HepG2 (cell line): Measurements from ENCODE around the gene CYBC1. TPM values are rescaled to one million over a fixed set of nuclear protein-coding genes. Genes with fewer than 3 reads are reported as not detected.

Source experiments
- BRCA1 ChIP-seq: sonication (generic); formaldehyde crosslinking; IDR thresholded peaks from 2 replicates; pipeline ENCODE4 v1.4.0; 2020; ENCODE audit warnings: missing genetic modification reagents
- HOXA3 ChIP-seq: sonication (generic); formaldehyde crosslinking; IDR thresholded peaks from 2 replicates; pipeline ENCODE4 v1.5.0; 2020; ENCODE audit warnings: missing genetic modification reagents
- HOXA5 ChIP-seq: sonication (generic); formaldehyde crosslinking; IDR thresholded peaks from 2 replicates; pipeline ENCODE4 v1.4.0; 2020; ENCODE audit warnings: missing genetic modification reagents
- JUND ChIP-seq: sonication (generic); formaldehyde crosslinking; IDR thresholded peaks from 2 replicates; pipeline ENCODE4 v1.8.0; 2022; ENCODE audit warnings: mild to moderate bottlenecking, missing genetic modification reagents
- KAT2B ChIP-seq: fragments of 150-350 bp; IDR thresholded peaks from 2 replicates; pipeline ENCODE4 v1.6.1; 2014; ENCODE audit warnings: low read depth, low read length, borderline replicate concordance
- MTF1 ChIP-seq: sonication (generic); formaldehyde crosslinking; IDR thresholded peaks from 2 replicates; pipeline ENCODE4 v1.5.0; 2020; ENCODE audit warnings: missing genetic modification reagents
- NR1H2 ChIP-seq: sonication (generic); formaldehyde crosslinking; IDR thresholded peaks from 2 replicates; pipeline ENCODE4 v1.8.1; 2022; ENCODE audit warnings: low read depth, missing genetic modification reagents, borderline replicate concordance
- NR2F2 ChIP-seq: IDR thresholded peaks from 2 replicates; pipeline ENCODE4 v1.6.1; 2012; ENCODE audit warnings: low read depth, inconsistent platforms, borderline replicate concordance
- PRMT3 ChIP-seq: sonication (generic); formaldehyde crosslinking; IDR thresholded peaks from 2 replicates; pipeline ENCODE4 v1.8.1; 2022; ENCODE audit warnings: low read depth, mild to moderate bottlenecking, moderate library complexity, missing genetic modification reagents, borderline replicate concordance
- TOE1 ChIP-seq: sonication (generic); formaldehyde crosslinking; IDR thresholded peaks from 2 replicates; pipeline ENCODE4 v1.4.0; 2020; ENCODE audit warnings: mild to moderate bottlenecking, missing genetic modification reagents
- TP53 ChIP-seq: sonication (generic); formaldehyde crosslinking; conservative IDR thresholded peaks from 2 replicates; pipeline ENCODE4 v1.4.0; 2020; ENCODE audit warnings: missing genetic modification reagents
- ZHX2 ChIP-seq, 2 experiments: sonication (generic) in 1 of 2; formaldehyde crosslinking in 1 of 2; IDR thresholded peaks; 2 replicates each; pipeline versions ENCODE4 v1.6.1 to v1.9.0; 2014 to 2022; ENCODE audit warnings: antibody characterized with exemption in 1 of 2, borderline replicate concordance in 1 of 2, inconsistent platforms in 1 of 2, low read depth in 1 of 2, missing genetic modification reagents in 1 of 2
- ZNF10 ChIP-seq: sonication (generic); formaldehyde crosslinking; IDR thresholded peaks from 2 replicates; pipeline ENCODE4 v1.4.0; 2020; ENCODE audit warnings: mild to moderate bottlenecking, low read depth, missing genetic modification reagents, borderline replicate concordance
- ZNF138 ChIP-seq: sonication (generic); formaldehyde crosslinking; IDR thresholded peaks from 2 replicates; pipeline ENCODE4 v1.5.0; 2020; ENCODE audit warnings: mild to moderate bottlenecking, low read depth, missing genetic modification reagents
- ZNF274 ChIP-seq: sonication (generic); formaldehyde crosslinking; IDR thresholded peaks from 2 replicates; pipeline ENCODE4 v1.5.1; 2020; ENCODE audit warnings: mild to moderate bottlenecking, missing genetic modification reagents
- ZNF280B ChIP-seq: sonication (generic); formaldehyde crosslinking; IDR thresholded peaks from 2 replicates; pipeline ENCODE4 v1.5.0; 2020; ENCODE audit warnings: missing genetic modification reagents, mild to moderate bottlenecking, borderline replicate concordance
- ZNF331 ChIP-seq: sonication (generic); formaldehyde crosslinking; IDR thresholded peaks from 2 replicates; pipeline ENCODE4 v1.4.0; 2020; ENCODE audit warnings: missing genetic modification reagents
- ZNF430 ChIP-seq: sonication (generic); formaldehyde crosslinking; IDR thresholded peaks from 2 replicates; pipeline ENCODE4 v1.9.0; 2021; ENCODE audit warnings: mild to moderate bottlenecking, missing genetic modification reagents
- ZNF503 ChIP-seq: sonication (generic); formaldehyde crosslinking; IDR thresholded peaks from 2 replicates; pipeline ENCODE4 v1.4.0; 2020; ENCODE audit warnings: missing genetic modification reagents
- ZNF552 ChIP-seq: sonication (generic); formaldehyde crosslinking; IDR thresholded peaks from 2 replicates; pipeline ENCODE4 v1.9.0; 2022; ENCODE audit warnings: missing genetic modification reagents, mild to moderate bottlenecking, borderline replicate concordance
- polyA plus RNA-seq, 8 experiments: library from polyadenylated mRNA; depleted of rRNA in 3 of 8; stranded (reverse) in 7 of 8; unstranded in 1 of 8; fragments of >200 nt; fragmentation: Illumina TruSeq in 4 of 8; extraction: Trizol in 4 of 8; gene quantifications; 2 replicates each; pipeline versions ENCODE4 v1.2.1 to v1.2.3, GENCODE V29; 2011 to 2016; ENCODE audit warnings: low read depth in 4 of 8, missing spikeins in 1 of 8, mixed read lengths in 1 of 8; ENCODE audit not compliant: insufficient read depth in 1 of 8
- total RNA-seq, 5 experiments: library from RNA; depleted of rRNA; stranded (reverse); fragments of >200 nt; fragmentation: Illumina TruSeq; extraction: Trizol; gene quantifications; 2 replicates each; pipeline ENCODE4 v1.2.3, GENCODE V29; 2016; ENCODE audit warnings: low read depth in 1 of 5

CYBC1 gene
- total and polyA plus RNA-seq, 2 of the 13 experiments (the other 11 are each of a cell fraction or from before 2014, with no cell fraction given) = 43.4 to 44.1 TPM

GRCh38 chr17:82414548-82415281 lies 35.8 kb downstream of the CYBC1 start (continued):
- TF ChIP-seq JUND (CRISPR knock-in tag) = no peak
- TF ChIP-seq PRMT3 (CRISPR knock-in tag) = peak; percentile 91; the same call in 1 of the 2 replicates
- TF ChIP-seq ZNF10 = no peak
- TF ChIP-seq BRCA1 (CRISPR knock-in tag) = peak; percentile 99
- TF ChIP-seq NR1H2 = peak; percentile 69; the same call in 1 of the 2 replicates
- peak; percentile 94 for TF ChIP-seq ZNF503
- TF ChIP-seq MTF1 (CRISPR knock-in tag) = peak; percentile 87
- TF ChIP-seq KAT2B = no peak
- TF ChIP-seq ZNF331 = peak; percentile 97
- TF ChIP-seq ZNF274 (CRISPR knock-in tag) = peak; percentile 92
- peak; percentile 97 for TF ChIP-seq ZNF430 (CRISPR knock-in tag)
- TF ChIP-seq ZNF280B = peak; percentile 40; the same call in 1 of the 2 replicates
- TF ChIP-seq HOXA5 (CRISPR knock-in tag) = peak; percentile 99
- TF ChIP-seq HOXA3 (CRISPR knock-in tag) = peak; percentile 90
- TF ChIP-seq NR2F2 = no peak
- TF ChIP-seq ZNF552 = peak; percentile 79; the same call in 1 of the 2 replicates
- no peak for TF ChIP-seq ZHX2 (IDR thresholded peaks at IDR 0.05; ENCODE audit: low read depth)
- TF ChIP-seq ZHX2 (CRISPR knock-in tag; IDR thresholded peaks at IDR 0.05; ENCODE audit: borderline replicate concordance) = peak; percentile 97
- peak; percentile 82 for TF ChIP-seq TP53
- TF ChIP-seq TOE1 = 0 out of 2 replicates have a peak, but pooled peaks have one; percentile 44
- TF ChIP-seq ZNF138 = peak; percentile 91
